Hepatocyte (in vitro differentiated cells): ENCODE results near the gene GUF1. TPM values are rescaled to one million over a fixed set of nuclear protein-coding genes. Genes with fewer than 3 reads are reported as not detected.
"Not testable (repeated sequence)": the region's sequence is repeated elsewhere in the genome, so short reads cannot be mapped to it uniquely, and the experiment has no call there.

Source experiments
- DNase-seq: peaks from one replicate; pipeline ENCODE4 v3.0.0-alpha.2; 2016; ENCODE audit warnings: low spot score
- H2AFZ ChIP-seq: fragments of 200-600 bp; sonication (generic); 2 replicates; pipeline ENCODE4 v1.6.0; 2016; ENCODE audit warnings: antibody characterized with exemption, mild to moderate bottlenecking
- H3K27ac ChIP-seq: fragments of 200-600 bp; sonication (generic); 2 replicates; pipeline ENCODE4 v1.5.1; 2016; ENCODE audit warnings: mild to moderate bottlenecking
- H3K27me3 ChIP-seq: fragments of 200-600 bp; sonication (generic); 2 replicates; pipeline ENCODE4 v1.6.1; 2016
- H3K36me3 ChIP-seq: fragments of 200-600 bp; sonication (generic); replicated peaks from 2 replicates; pipeline ENCODE4 v1.5.1; 2016; ENCODE audit warnings: low read depth; ENCODE audit not compliant: insufficient read depth
- H3K4me1 ChIP-seq: fragments of 200-600 bp; sonication (generic); 2 replicates; pipeline ENCODE4 v1.5.1; 2016; ENCODE audit warnings: mild to moderate bottlenecking, moderate library complexity; ENCODE audit not compliant: insufficient read depth
- H3K4me2 ChIP-seq: fragments of 200-600 bp; sonication (generic); 2 replicates; pipeline ENCODE4 v1.6.0; 2016
- H3K4me3 ChIP-seq: fragments of 200-600 bp; sonication (generic); 2 replicates; pipeline ENCODE4 v1.5.1; 2016; ENCODE audit warnings: mild to moderate bottlenecking
- H3K79me2 ChIP-seq: fragments of 200-600 bp; sonication (generic); 2 replicates; pipeline ENCODE4 v1.6.0; 2017; ENCODE audit warnings: mild to moderate bottlenecking
- H3K9me2 ChIP-seq: fragments of 200-600 bp; sonication (generic); replicated peaks from 2 replicates; pipeline ENCODE4 v1.6.0; 2017; ENCODE audit warnings: mild to moderate bottlenecking; ENCODE audit not compliant: insufficient read depth
- H3K9me3 ChIP-seq: fragments of 200-600 bp; sonication (generic); 2 replicates; pipeline ENCODE4 v1.5.1; 2016; ENCODE audit warnings: low read depth, mild to moderate bottlenecking
- H4K20me1 ChIP-seq: fragments of 200-600 bp; sonication (generic); 2 replicates; pipeline ENCODE4 v1.6.0; 2016; ENCODE audit warnings: mild to moderate bottlenecking; ENCODE audit not compliant: insufficient read depth, poor library complexity, severe bottlenecking
- CTCF ChIP-seq: fragments of 200-600 bp; sonication (generic); IDR thresholded peaks from 2 replicates; pipeline ENCODE4 v1.5.1; 2016; ENCODE audit warnings: antibody characterized with exemption, mild to moderate bottlenecking; ENCODE audit not compliant: poor library complexity
- EZH2 ChIP-seq: fragments of 200-600 bp; sonication (generic); IDR thresholded peaks from 2 replicates; pipeline ENCODE4 v1.6.1; 2016; ENCODE audit warnings: antibody characterized with exemption, mild to moderate bottlenecking, borderline replicate concordance
- EZH2phosphoT487 ChIP-seq: fragments of 200-600 bp; sonication (generic); IDR thresholded peaks from one replicate; pipeline ENCODE4 v1.6.1; 2018; ENCODE audit warnings: antibody characterized with exemption, mild to moderate bottlenecking, low read depth, moderate library complexity; ENCODE audit not compliant: unreplicated experiment, severe bottlenecking
- whole genome bisulfite sequencing: methylation state at CpG from one replicate; pipeline ENCODE4 v1.1.6; 2016; ENCODE audit warnings: low lambda C conversion rate; ENCODE audit errors: missing lambda C conversion rate; 5-methylcytosine and 5-hydroxymethylcytosine counted together
- polyA plus RNA-seq: library from polyadenylated mRNA; unstranded; fragments of >200 nt; fragmentation: Nextera tagmentation; extraction: Ambion mirVana; gene quantifications from 2 replicates; pipeline ENCODE4 v1.2.1, GENCODE V29; 2016
- total RNA-seq: library from RNA; depleted of rRNA; stranded (reverse); fragments of >200 nt; gene quantifications from 2 replicates; pipeline ENCODE4 v1.2.3, GENCODE V29; 2014

The GUF1 gene
- total and polyA plus RNA-seq, 2 experiments from 2014 or later, result 10.9 to 17.5 TPM

GRCh38 chr4:44726038-44726871 is 48.0 kb downstream of the GUF1 start, which contains the start of gene GNPDA2:
Gene GNPDA2 (minus strand): TSS chr4:44726556. CDS start chr4:44722207, 4,349 bp downstream.
- Histone ChIP-seq H3K79me2 (peaks cover 36% of the 10 kb centered on the region), H4K20me1 (no peaks in the 10 kb centered on the region), H3K4me3 (peak within 1 kb of the TSS; percentile 80), H3K36me3 (no peaks in the 10 kb centered on the region), H3K9me3 (no peaks in the 10 kb centered on the region), H3K27me3 (peaks cover 5% of the 10 kb centered on the region), H3K4me2 (peak within 1 kb of the TSS; percentile 83), H3K27ac (peak within 1 kb of the TSS; percentile 79), H2AFZ (peak within 1 kb of the TSS; percentile 99), H3K9me2 (no peaks in the 10 kb centered on the region), H3K4me1 (peaks cover 3% of the 10 kb centered on the region)
- under 1% methylated on average over 46 of the region's 65 CpGs for WGBS
- DNase-seq, result peak; percentile 95
- TF ChIP-seq EZH2phosphoT487 (no peak), CTCF (peak; percentile 30), EZH2 (no peak)

GRCh38 chr4:44727471-44727870 is 49.3 kb downstream of the GUF1 start:
- WGBS, result 75% methylated on average over 6 of the region's 6 CpGs

GRCh38 chr4:44728694-44729093 is 50.5 kb downstream of the GUF1 start:
- H3K79me2 ChIP-seq, result peaks cover 21% of the 10 kb centered on the region
- H4K20me1 ChIP-seq, H3K9me2 ChIP-seq, H3K4me3 ChIP-seq, H3K27me3 ChIP-seq, H3K4me2 ChIP-seq, H2AFZ ChIP-seq, H3K27ac ChIP-seq, H3K9me3 ChIP-seq, H3K36me3 ChIP-seq, H3K4me1 ChIP-seq, DNase-seq: not testable (repeated sequence)
- 93% methylated on average over 9 of the region's 9 CpGs for WGBS

More at GRCh38 chr4:44727471-44727870, 49.3 kb downstream of the GUF1 start:
- Histone ChIP-seq H3K9me3 (no peaks in the 10 kb centered on the region), H3K9me2 (no peaks in the 10 kb centered on the region), H3K36me3 (no peaks in the 10 kb centered on the region), H2AFZ (peak overlapping the region; percentile 99), H3K27ac (no peak overlapping the region), H3K4me3 (no peak overlapping the region), H3K79me2 (peaks cover 34% of the 10 kb centered on the region), H3K27me3 (peaks cover 5% of the 10 kb centered on the region), H3K4me2 (peak overlapping the region; percentile 83), H4K20me1 (no peaks in the 10 kb centered on the region), H3K4me1 (peaks cover 3% of the 10 kb centered on the region)
- TF ChIP-seq EZH2phosphoT487, result no peak
- TF ChIP-seq EZH2, result no peak
- DNase-seq, result no peak

GRCh38 chr4:44736900-44737299 is 58.7 kb downstream of the GUF1 start:
- Histone ChIP-seq H3K27me3 (no peaks in the 10 kb centered on the region), H3K4me2 (no peak overlapping the region), H3K36me3 (no peaks in the 10 kb centered on the region), H3K9me2 (no peaks in the 10 kb centered on the region), H3K79me2 (no peaks in the 10 kb centered on the region), H3K4me3 (no peak overlapping the region), H3K9me3 (no peaks in the 10 kb centered on the region), H4K20me1 (no peaks in the 10 kb centered on the region), H3K4me1 (no peaks in the 10 kb centered on the region), H3K27ac (no peak overlapping the region), H2AFZ (no peak overlapping the region)
- TF ChIP-seq EZH2phosphoT487 (no peak), CTCF (no peak), EZH2 (no peak)
- WGBS, result 98% methylated on average over 2 of the region's 2 CpGs
- DNase-seq, result no peak
